HCT116 (cell line): ENCODE results near the gene LIMA1.

ENCODE experiments used
- CTCF ChIP-seq, 3 experiments: fragments of 200-600 bp in 1 of 3; sonication (generic) in 1 of 3; IDR thresholded peaks in 2 of 3; conservative IDR thresholded peaks in 1 of 3; 2 replicates each; pipeline ENCODE4 v1.5.1; 2012 to 2017; ENCODE audit warnings: low read depth in 2 of 3, low read length in 2 of 3, antibody characterized with exemption in 1 of 3, borderline replicate concordance in 1 of 3, control low read depth in 1 of 3, mild to moderate bottlenecking in 1 of 3, mixed read lengths in 1 of 3, mixed run types in 1 of 3, moderate library complexity in 1 of 3; ENCODE audit not compliant: insufficient read depth in 1 of 3
- ELF1 ChIP-seq: IDR thresholded peaks from 2 replicates; pipeline ENCODE4 v1.6.1; 2012; ENCODE audit warnings: low read depth, borderline replicate concordance
- POLR2AphosphoS5 ChIP-seq: IDR thresholded peaks from 2 replicates; pipeline ENCODE4 v1.6.1; 2011; ENCODE audit warnings: mild to moderate bottlenecking, low read depth, low read length, moderate library complexity

GRCh38 chr12:50200552-50201273 is 82.6 kb downstream of the LIMA1 start:
- no peak for TF ChIP-seq ELF1
- no peak for TF ChIP-seq POLR2AphosphoS5
- TF ChIP-seq CTCF (IDR thresholded peaks at IDR 0.05 in 2 of 3, conservative IDR thresholded peaks at IDR 0.05 in 1 of 3; ENCODE audit: borderline replicate concordance in 1 of 3, insufficient read depth in 1 of 3, low read depth in 2 of 3, low read length in 2 of 3): no peak
